ENCODE data around the gene RGSL1.

Gene RGSL1

DNA sequence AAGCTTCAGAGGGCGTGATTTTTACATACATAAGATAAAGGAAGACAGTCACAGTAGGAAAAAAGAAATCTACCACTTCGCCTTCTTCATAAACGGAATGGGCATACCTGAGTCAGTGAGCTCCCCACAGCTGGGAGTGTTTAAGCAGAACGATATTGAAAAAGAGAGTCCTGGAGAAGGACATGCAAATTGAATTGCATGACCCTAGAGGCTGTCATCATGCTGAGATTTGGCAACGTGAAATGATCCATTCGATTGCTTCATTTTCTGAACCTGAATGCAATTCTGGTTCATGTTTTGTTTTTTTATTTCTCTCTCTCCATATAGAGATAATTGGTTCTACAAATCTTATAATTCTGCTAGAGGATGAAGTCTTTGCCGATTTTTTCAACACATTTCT, 3.7 kb downstream of the RGSL1 start:
- no peak for DNase-seq (ENCODE audit: low spot score in 2 of 2)

GRCh38 chr1:182457844-182458243, 7.9 kb downstream of the RGSL1 start:
- Mint-ChIP-seq H3K27me3 (peaks cover 81% of the 10 kb centered on the region), H3K27ac (ENCODE audit: low read depth) (no peak overlapping the region)

More for the DNA sequence above, 3.7 kb downstream of the RGSL1 start:
- H3K36me3 Mint-ChIP-seq (ENCODE audit: insufficient read depth) = no peaks in the 10 kb centered on the region
- H3K27me3 Mint-ChIP-seq = peaks cover 42% of the 10 kb centered on the region
- no peak overlapping the region for H3K27ac Mint-ChIP-seq (ENCODE audit: low read depth)
- H3K9me3 Mint-ChIP-seq = no peaks in the 10 kb centered on the region
- ATAC-seq (replicated peaks; ENCODE audit: extremely low read depth, poor library complexity, severe bottlenecking) = no peak
- H3K4me3 Mint-ChIP-seq = no peak overlapping the region
- no peaks in the 10 kb centered on the region for H3K4me1 Mint-ChIP-seq

DNA sequence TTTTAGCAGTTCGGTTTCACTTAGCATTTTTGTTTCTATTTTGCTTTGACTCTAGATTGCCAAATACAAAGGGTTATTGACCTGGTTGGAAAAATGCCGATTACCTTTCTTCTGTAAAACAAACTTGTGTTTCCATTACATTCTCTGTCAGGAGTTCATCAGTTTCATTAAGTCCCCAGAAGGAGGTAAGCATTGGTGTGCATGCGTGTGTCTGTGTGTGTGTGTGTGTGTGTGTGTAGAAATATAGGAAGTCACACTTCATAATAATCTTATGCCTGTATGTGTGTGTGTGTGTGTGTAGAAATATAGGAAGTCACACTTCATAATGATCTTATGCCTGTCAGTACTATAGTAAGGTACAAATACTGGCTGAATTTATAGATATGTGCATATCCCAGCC, 10.0 kb downstream of the RGSL1 start:
- H3K4me1 Mint-ChIP-seq = no peaks in the 10 kb centered on the region
- H3K4me3 Mint-ChIP-seq = no peak overlapping the region
- no peaks in the 10 kb centered on the region for H3K9me3 Mint-ChIP-seq
- H3K36me3 Mint-ChIP-seq (ENCODE audit: insufficient read depth) = no peaks in the 10 kb centered on the region
- ATAC-seq (replicated peaks; ENCODE audit: extremely low read depth, poor library complexity, severe bottlenecking) = no peak
- peaks cover 82% of the 10 kb centered on the region for H3K27me3 Mint-ChIP-seq
- no peak overlapping the region for H3K27ac Mint-ChIP-seq (ENCODE audit: low read depth)
- no peak for DNase-seq (ENCODE audit: low spot score in 2 of 2)

More at GRCh38 chr1:182457844-182458243, 7.9 kb downstream of the RGSL1 start:
- ATAC-seq (replicated peaks; ENCODE audit: extremely low read depth, poor library complexity, severe bottlenecking) (no peak), DNase-seq (ENCODE audit: low spot score in 2 of 2) (no peak)
- H3K9me3 Mint-ChIP-seq = no peaks in the 10 kb centered on the region
- no peak overlapping the region for H3K4me3 Mint-ChIP-seq
- no peaks in the 10 kb centered on the region for H3K4me1 Mint-ChIP-seq
- no peaks in the 10 kb centered on the region for H3K36me3 Mint-ChIP-seq (ENCODE audit: insufficient read depth)

- no peaks in the 10 kb centered on the region for H3K9me3 Mint-ChIP-seq
- H3K27ac Mint-ChIP-seq (ENCODE audit: low read depth) = no peak overlapping the region
- ATAC-seq (replicated peaks; ENCODE audit: extremely low read depth, poor library complexity, severe bottlenecking) = no peak
These were observed 10.6 kb downstream of the RGSL1 start for GRCh38 chr1:182460550-182460951.

DNA sequence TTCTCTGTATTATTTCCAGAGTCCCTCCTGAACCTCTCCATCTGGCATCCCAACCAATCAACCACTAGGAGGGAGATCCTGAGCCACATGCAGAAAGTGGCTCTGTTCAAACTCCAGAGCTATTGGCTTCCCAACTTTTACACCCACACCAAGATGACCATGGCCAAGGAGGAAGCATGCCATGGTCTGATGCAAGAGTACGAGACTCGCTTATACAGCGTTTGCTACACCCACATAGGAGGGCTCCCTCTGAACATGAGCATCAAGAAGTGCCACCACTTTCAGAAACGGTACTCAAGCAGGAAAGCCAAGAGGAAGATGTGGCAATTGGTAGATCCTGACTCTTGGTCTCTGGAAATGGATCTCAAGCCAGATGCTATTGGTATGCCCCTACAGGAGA, 23.6 kb downstream of the RGSL1 start:
- peaks cover 4% of the 10 kb centered on the region for H3K9me3 Mint-ChIP-seq
- H3K4me3 Mint-ChIP-seq = no peak overlapping the region
- H3K27me3 Mint-ChIP-seq = peaks cover 43% of the 10 kb centered on the region
- H3K4me1 Mint-ChIP-seq = no peaks in the 10 kb centered on the region
- H3K36me3 Mint-ChIP-seq (ENCODE audit: insufficient read depth) = no peaks in the 10 kb centered on the region
- ATAC-seq (replicated peaks; ENCODE audit: extremely low read depth, poor library complexity, severe bottlenecking) (no peak), DNase-seq (ENCODE audit: low spot score in 2 of 2) (no peak)
- H3K27ac Mint-ChIP-seq (ENCODE audit: low read depth) = no peak overlapping the region

More at GRCh38 chr1:182460550-182460951, 10.6 kb downstream of the RGSL1 start:
- DNase-seq (ENCODE audit: low spot score in 2 of 2) = no peak
- no peaks in the 10 kb centered on the region for H3K4me1 Mint-ChIP-seq
- H3K4me3 Mint-ChIP-seq = no peak overlapping the region
- no peaks in the 10 kb centered on the region for H3K36me3 Mint-ChIP-seq (ENCODE audit: insufficient read depth)
- peaks cover 78% of the 10 kb centered on the region for H3K27me3 Mint-ChIP-seq

GRCh38 chr1:182476625-182477024, 26.7 kb downstream of the RGSL1 start:
- Mint-ChIP-seq H3K4me1 (no peaks in the 10 kb centered on the region), H3K36me3 (ENCODE audit: insufficient read depth) (no peaks in the 10 kb centered on the region), H3K9me3 (peaks cover 15% of the 10 kb centered on the region), H3K4me3 (no peak overlapping the region), H3K27me3 (peaks cover 55% of the 10 kb centered on the region), H3K27ac (ENCODE audit: low read depth) (no peak overlapping the region)
- DNase-seq (ENCODE audit: low spot score in 2 of 2) (no peak), ATAC-seq (replicated peaks; ENCODE audit: extremely low read depth, poor library complexity, severe bottlenecking) (no peak)

DNA sequence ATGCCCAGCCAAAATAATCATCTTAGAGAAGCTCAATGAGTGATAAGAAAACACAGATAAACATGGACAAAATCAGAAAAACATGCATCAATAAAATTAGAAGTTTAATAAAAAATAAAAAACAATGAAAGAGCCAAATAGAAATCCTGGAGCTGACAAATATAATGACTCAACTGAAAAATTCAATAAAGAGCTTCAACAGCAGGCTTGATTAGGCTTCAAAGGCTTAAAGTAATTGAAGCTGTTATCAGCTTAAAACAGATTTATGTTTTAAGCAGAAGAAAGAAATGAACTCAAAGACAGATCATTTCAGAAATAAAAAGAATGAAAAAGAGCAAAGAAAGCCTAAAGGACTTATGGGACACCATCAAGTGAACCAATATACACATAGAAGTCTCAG, 28.3 kb downstream of the RGSL1 start:
- H3K9me3 Mint-ChIP-seq = peaks cover 15% of the 10 kb centered on the region
- no peaks in the 10 kb centered on the region for H3K4me1 Mint-ChIP-seq
- peaks cover 59% of the 10 kb centered on the region for H3K27me3 Mint-ChIP-seq
- H3K27ac Mint-ChIP-seq (ENCODE audit: low read depth) = no peak overlapping the region
- DNase-seq (ENCODE audit: low spot score in 2 of 2) (no peak), ATAC-seq (replicated peaks; ENCODE audit: extremely low read depth, poor library complexity, severe bottlenecking) (no peak)
- no peak overlapping the region for H3K4me3 Mint-ChIP-seq
- H3K36me3 Mint-ChIP-seq (ENCODE audit: insufficient read depth) = no peaks in the 10 kb centered on the region

DNA sequence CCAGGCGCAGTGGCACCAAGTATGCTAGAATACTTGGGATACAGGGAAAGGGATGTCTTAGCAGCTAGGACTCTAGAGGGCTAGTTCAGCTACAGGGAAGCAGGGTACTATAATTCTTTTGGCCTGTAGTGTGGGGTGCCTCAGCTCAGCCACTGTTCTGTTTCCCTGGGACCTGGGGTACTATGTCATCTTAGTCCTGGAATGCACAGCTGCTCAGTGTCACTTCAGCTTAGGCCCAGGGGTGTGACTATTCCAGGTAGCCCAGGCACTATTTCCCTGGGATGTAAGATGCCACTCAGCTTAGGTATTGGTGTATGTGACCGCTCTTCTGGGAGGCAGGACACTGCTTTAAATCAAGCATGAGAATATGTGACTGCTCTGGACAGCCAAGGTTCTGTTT, 34.1 kb downstream of the RGSL1 start:
- no peak overlapping the region for H3K4me3 Mint-ChIP-seq
- H3K4me1 Mint-ChIP-seq = no peaks in the 10 kb centered on the region
- ATAC-seq (replicated peaks; ENCODE audit: extremely low read depth, poor library complexity, severe bottlenecking) = no peak

GRCh38 chr1:182484531-182485257, 34.7 kb downstream of the RGSL1 start:
- DNase-seq (ENCODE audit: low spot score in 2 of 2) (no peak), ATAC-seq (replicated peaks; ENCODE audit: extremely low read depth, poor library complexity, severe bottlenecking) (peak; percentile 52)
- H3K36me3 Mint-ChIP-seq (ENCODE audit: insufficient read depth) = no peaks in the 10 kb centered on the region
- peaks cover 26% of the 10 kb centered on the region for H3K27me3 Mint-ChIP-seq
- H3K27ac Mint-ChIP-seq (ENCODE audit: low read depth) = no peak overlapping the region
- H3K9me3 Mint-ChIP-seq = no peaks in the 10 kb centered on the region
- H3K4me1 Mint-ChIP-seq = no peaks in the 10 kb centered on the region
- no peak overlapping the region for H3K4me3 Mint-ChIP-seq

More for the DNA sequence above, 34.1 kb downstream of the RGSL1 start:
- DNase-seq (ENCODE audit: low spot score in 2 of 2) = no peak
- Mint-ChIP-seq H3K36me3 (ENCODE audit: insufficient read depth) (no peaks in the 10 kb centered on the region), H3K27ac (ENCODE audit: low read depth) (no peak overlapping the region), H3K9me3 (peaks cover 6% of the 10 kb centered on the region), H3K27me3 (peaks cover 32% of the 10 kb centered on the region)

- H3K4me1 Mint-ChIP-seq = no peaks in the 10 kb centered on the region
- ATAC-seq (replicated peaks; ENCODE audit: extremely low read depth, poor library complexity, severe bottlenecking) (no peak), DNase-seq (ENCODE audit: low spot score in 2 of 2) (no peak)
- peaks cover 22% of the 10 kb centered on the region for H3K27me3 Mint-ChIP-seq
- H3K36me3 Mint-ChIP-seq (ENCODE audit: insufficient read depth) = no peaks in the 10 kb centered on the region
- H3K4me3 Mint-ChIP-seq = no peak overlapping the region
- H3K9me3 Mint-ChIP-seq = no peaks in the 10 kb centered on the region
- no peak overlapping the region for H3K27ac Mint-ChIP-seq (ENCODE audit: low read depth)
These were observed 35.9 kb downstream of the RGSL1 start for GRCh38 chr1:182485861-182486260.

GRCh38 chr1:182488803-182489202, 38.9 kb downstream of the RGSL1 start:
- Mint-ChIP-seq H3K27me3 (peaks cover 13% of the 10 kb centered on the region), H3K36me3 (ENCODE audit: insufficient read depth) (no peaks in the 10 kb centered on the region), H3K9me3 (no peaks in the 10 kb centered on the region), H3K4me3 (no peak overlapping the region), H3K4me1 (no peaks in the 10 kb centered on the region), H3K27ac (ENCODE audit: low read depth) (no peak overlapping the region)
- no peak for ATAC-seq (replicated peaks; ENCODE audit: extremely low read depth, poor library complexity, severe bottlenecking)
- DNase-seq (ENCODE audit: low spot score in 2 of 2) = no peak

- DNase-seq (ENCODE audit: low spot score in 2 of 2) (no peak), ATAC-seq (replicated peaks; ENCODE audit: extremely low read depth, poor library complexity, severe bottlenecking) (no peak)
- Mint-ChIP-seq H3K9me3 (no peaks in the 10 kb centered on the region), H3K4me1 (no peaks in the 10 kb centered on the region), H3K4me3 (no peak overlapping the region), H3K27me3 (peaks cover 2% of the 10 kb centered on the region), H3K36me3 (ENCODE audit: insufficient read depth) (no peaks in the 10 kb centered on the region), H3K27ac (ENCODE audit: low read depth) (no peak overlapping the region)
These were observed 43.1 kb downstream of the RGSL1 start for GRCh38 chr1:182493063-182493462.

DNA sequence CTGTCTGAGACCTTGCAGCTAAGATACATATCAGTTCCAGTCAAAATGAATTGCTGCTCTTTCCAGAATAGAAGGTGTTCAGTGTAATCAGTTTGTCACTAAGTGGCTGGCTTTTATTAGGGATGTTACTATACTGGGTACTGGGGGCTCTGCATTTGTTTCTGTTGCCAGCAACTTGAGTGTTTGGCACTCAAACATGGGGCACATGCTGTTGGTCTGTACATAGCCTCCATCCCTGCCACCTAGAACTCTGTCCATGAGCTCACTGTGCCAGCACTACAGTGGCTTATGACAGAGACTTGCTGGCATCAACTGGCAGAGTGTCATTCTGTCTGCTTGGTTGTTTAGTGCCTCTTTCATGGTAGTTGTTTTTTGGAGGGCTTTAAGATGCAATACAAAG, 45.1 kb downstream of the RGSL1 start:
- Mint-ChIP-seq H3K27me3 (no peaks in the 10 kb centered on the region), H3K36me3 (ENCODE audit: insufficient read depth) (no peaks in the 10 kb centered on the region), H3K27ac (ENCODE audit: low read depth) (no peak overlapping the region), H3K4me1 (no peaks in the 10 kb centered on the region), H3K4me3 (no peak overlapping the region), H3K9me3 (no peaks in the 10 kb centered on the region)
- DNase-seq (ENCODE audit: low spot score in 2 of 2) = no peak
- no peak for ATAC-seq (replicated peaks; ENCODE audit: extremely low read depth, poor library complexity, severe bottlenecking)

Data from central memory CD8-positive, alpha-beta T cell (primary cell).